Measurements from ENCODE around the gene PKNOX2. TPM values are rescaled to one million over a fixed set of nuclear protein-coding genes. Genes with fewer than 3 reads are reported as not detected.

The PKNOX2 gene
- total and polyA plus RNA-seq, 9 of the 15 experiments (the other 6 are each of a cell fraction or from before 2014, with no cell fraction given) = not detected

- no peak for TF ChIP-seq MGA (IDR thresholded peaks at IDR 0.05)
- no peak for TF ChIP-seq SNRNP70 (optimal IDR thresholded peaks at IDR 0.05; ENCODE audit: low read depth, low read length)
- TF ChIP-seq ZNF512 (tag; IDR thresholded peaks at IDR 0.05) = no peak
- TF ChIP-seq CBFB (CRISPR knock-in tag; IDR thresholded peaks at IDR 0.05) = no peak
Measured at GRCh38 chr11:125360066-125360465, 195.5 kb downstream of the PKNOX2 start (continued).
